ENCODE measurements around the gene MGAT5B. TPM values are rescaled to one million over a fixed set of nuclear protein-coding genes. Genes with fewer than 3 reads are reported as not detected.

Gene MGAT5B
- total and polyA plus RNA-seq, 4 donors: 0.02 to 0.25 TPM; not detected in 2

- H3K36me3 ChIP-seq (ENCODE audit: control insufficient read depth in 4 of 4, insufficient read depth in 3 of 4, low read depth in 1 of 4, low read length in 3 of 4): no peaks in the 10 kb centered on the region
- WGBS: 83% methylated on average over 3 of the region's 3 CpGs
- H3K4me1 ChIP-seq (ENCODE audit: control insufficient read depth in 4 of 4, insufficient read depth in 4 of 4, low read length in 3 of 4): no peaks in the 10 kb centered on the region
- no peaks in the 10 kb centered on the region for H3K9me3 ChIP-seq (ENCODE audit: control insufficient read depth in 4 of 4, low read length in 3 of 4)
- no peak overlapping the region for H3K27ac ChIP-seq (ENCODE audit: low read depth in 1 of 2, low read length in 2 of 2)
- DNase-seq (ENCODE audit: low spot score): no peak
- H3K27me3 ChIP-seq (ENCODE audit: control insufficient read depth in 4 of 4, insufficient read depth in 4 of 4, low read length in 3 of 4): no peaks in the 10 kb centered on the region
- TF ChIP-seq FOXA1 (IDR thresholded peaks at IDR 0.05) (no peak), TAF1 (conservative IDR thresholded peaks at IDR 0.05) (no peak), FOXA2 (IDR thresholded peaks at IDR 0.05) (no peak), JUND (IDR thresholded peaks at IDR 0.05) (no peak), REST (IDR thresholded peaks at IDR 0.05) (no peak), HNF4A (conservative IDR thresholded peaks at IDR 0.05) (no peak), RXRA (IDR thresholded peaks at IDR 0.05) (no peak), ZBTB33 (IDR thresholded peaks at IDR 0.05) (no peak)
- no peak overlapping the region for H3K4me3 ChIP-seq (ENCODE audit: low read depth in 1 of 3, low read length in 3 of 3)
- H3K9ac ChIP-seq (ENCODE audit: low read depth in 1 of 2, low read length in 2 of 2): no peak overlapping the region
Measured at GRCh38 chr17:76907352-76907751, 39.1 kb downstream of the MGAT5B start.

GRCh38 chr17:76909971-76910760 is 42.0 kb downstream of the MGAT5B start:
- no peaks in the 10 kb centered on the region for H3K27me3 ChIP-seq (ENCODE audit: control insufficient read depth in 4 of 4, insufficient read depth in 4 of 4, low read length in 3 of 4)
- H3K9ac ChIP-seq (ENCODE audit: low read depth in 1 of 2, low read length in 2 of 2): no peak overlapping the region
- H3K27ac ChIP-seq (ENCODE audit: low read depth in 1 of 2, low read length in 2 of 2): no peak overlapping the region
- DNase-seq (ENCODE audit: low spot score): peak; percentile 56
- no peaks in the 10 kb centered on the region for H3K36me3 ChIP-seq (ENCODE audit: control insufficient read depth in 4 of 4, insufficient read depth in 3 of 4, low read depth in 1 of 4, low read length in 3 of 4)
- H3K4me3 ChIP-seq (ENCODE audit: low read depth in 1 of 3, low read length in 3 of 3): no peak overlapping the region
- 28% methylated on average over 13 of the region's 13 CpGs for WGBS
- H3K4me1 ChIP-seq (ENCODE audit: control insufficient read depth in 4 of 4, insufficient read depth in 4 of 4, low read length in 3 of 4): no peaks in the 10 kb centered on the region
- H3K9me3 ChIP-seq (ENCODE audit: control insufficient read depth in 4 of 4, low read length in 3 of 4): no peaks in the 10 kb centered on the region
- TF ChIP-seq REST (IDR thresholded peaks at IDR 0.05) (peak; percentile 99), GABPA (IDR thresholded peaks at IDR 0.05 in 1 of 2, conservative IDR thresholded peaks at IDR 0.05 in 1 of 2) (no peak), ATF3 (IDR thresholded peaks at IDR 0.05) (no peak)
